ENCODE results near the gene PAM. TPM values are rescaled to one million over a fixed set of nuclear protein-coding genes. Genes with fewer than 3 reads are reported as not detected.
"Not testable (repeated sequence)": the region's sequence is repeated elsewhere in the genome, so short reads cannot be mapped to it uniquely, and the experiment has no call there.

Gene PAM
- polyA plus RNA-seq, 5 donors: 76.9 to 161 (median 147) TPM

DNA sequence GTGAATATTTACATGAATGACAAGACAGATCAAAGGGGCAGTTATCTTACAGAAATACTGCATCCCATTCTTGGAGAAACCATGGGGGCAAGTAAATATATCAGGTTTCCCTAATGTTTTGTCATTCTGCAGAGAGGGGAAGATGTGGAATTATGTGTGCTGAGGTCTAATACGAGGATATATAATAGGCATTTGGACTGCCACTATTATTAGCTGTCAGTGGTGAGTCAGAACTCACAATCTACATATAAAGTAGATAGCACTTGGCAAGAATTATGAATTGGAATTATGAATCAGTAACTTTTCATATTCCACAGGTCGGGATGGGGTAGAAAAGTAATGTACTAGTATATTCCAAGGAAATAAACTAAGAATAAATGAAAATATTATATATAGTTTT lies 243.1 kb downstream of the PAM start:
- DNase-seq: no peak

DNA sequence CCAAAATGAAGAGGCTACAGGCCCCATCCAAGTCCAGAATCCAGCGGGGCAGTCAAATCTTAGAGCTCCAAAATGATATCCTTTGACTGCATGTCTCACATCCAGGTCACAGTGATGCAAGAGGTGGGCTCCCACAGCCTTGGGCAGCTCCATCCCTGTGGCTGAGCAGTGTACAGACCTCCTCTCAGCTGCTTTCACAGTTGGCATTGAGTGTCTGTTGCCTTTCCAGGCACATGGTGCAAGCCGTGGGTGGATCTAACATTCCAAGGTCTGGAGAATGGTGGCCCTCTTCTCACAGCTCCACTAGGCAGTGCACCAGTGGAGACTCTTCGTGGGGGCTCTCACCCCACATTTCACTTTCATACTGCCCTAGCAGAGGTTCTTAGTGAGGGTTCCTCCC lies 244.1 kb downstream of the PAM start:
- no peak for DNase-seq

DNA sequence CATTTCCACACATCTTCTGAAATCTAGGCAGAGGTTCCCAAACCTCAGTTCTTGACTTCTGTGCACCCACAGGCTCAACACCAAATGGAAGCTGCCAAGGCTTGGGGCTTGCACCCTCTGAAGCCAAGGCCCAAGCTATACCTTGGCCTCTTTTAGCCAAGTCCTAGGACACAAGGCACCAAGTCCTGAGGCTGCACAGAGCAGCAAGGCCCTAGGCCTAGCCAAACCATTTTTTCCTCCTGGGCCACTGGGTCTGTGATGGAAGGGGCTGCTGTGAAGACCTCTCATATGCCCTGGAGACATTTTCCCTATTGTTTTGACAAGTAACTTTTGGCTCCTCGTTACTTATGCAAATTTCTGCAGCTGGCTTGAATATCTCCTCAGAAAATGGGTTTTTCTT lies 244.5 kb downstream of the PAM start:
- not testable (repeated sequence) for DNase-seq

DNA sequence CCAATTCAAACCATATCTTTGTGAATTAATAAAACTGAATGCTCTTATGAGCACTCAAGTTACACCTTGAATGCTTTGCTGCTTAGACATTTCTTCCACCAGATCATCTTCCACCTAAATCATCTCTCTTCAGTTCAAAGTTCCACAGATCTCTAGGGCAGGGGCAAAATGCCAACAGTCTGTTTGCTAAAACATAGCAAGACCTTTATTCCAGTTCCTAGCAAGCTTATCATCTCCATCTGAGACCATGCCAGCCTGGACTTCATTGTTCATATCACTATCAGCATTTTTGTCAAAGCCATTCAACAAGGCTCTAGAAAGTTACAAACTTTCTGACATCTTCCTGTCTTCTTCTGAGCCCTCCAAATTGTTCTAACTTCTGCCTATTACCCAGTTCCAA lies 245.0 kb downstream of the PAM start:
- DNase-seq: no peak

DNA sequence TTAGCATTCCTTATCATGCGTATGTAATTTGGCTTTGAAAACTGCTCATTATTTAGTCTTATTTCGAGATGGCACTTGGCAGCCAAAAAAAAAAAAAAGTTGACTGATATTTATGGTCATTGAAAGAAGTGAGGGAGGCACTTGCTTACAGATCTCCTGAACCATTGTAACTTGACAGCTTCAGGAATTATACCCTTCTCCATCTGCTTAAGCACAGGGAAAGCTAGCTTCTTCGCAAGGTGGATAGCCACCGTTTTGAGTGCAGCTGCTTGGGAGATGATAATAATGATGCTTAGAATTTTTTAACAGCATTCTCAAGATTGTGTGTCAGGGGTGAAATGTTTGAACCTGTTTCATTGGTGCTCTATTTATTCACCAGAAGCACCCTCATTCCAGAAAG lies 248.8 kb downstream of the PAM start:
- no peak for DNase-seq

DNA sequence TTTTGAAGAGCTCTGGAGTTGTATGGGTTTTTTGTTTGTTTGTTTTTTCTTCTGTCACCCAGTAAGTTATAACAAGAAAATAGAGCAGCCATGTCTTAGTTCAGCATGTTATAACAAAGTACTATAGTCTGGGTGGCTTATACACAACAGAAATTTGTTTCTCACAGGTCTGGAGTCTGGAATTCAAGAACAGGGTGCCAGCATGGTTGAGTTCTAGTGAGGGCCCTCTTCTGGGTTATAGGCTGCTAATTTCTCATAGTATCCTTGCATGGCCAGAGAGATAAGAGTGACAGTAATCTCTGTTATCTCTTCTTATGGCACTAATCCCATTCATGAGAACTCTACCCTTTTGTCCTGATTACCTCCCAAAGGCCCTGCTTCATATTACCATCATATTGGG lies 250.2 kb downstream of the PAM start:
- DNase-seq: no peak

DNA sequence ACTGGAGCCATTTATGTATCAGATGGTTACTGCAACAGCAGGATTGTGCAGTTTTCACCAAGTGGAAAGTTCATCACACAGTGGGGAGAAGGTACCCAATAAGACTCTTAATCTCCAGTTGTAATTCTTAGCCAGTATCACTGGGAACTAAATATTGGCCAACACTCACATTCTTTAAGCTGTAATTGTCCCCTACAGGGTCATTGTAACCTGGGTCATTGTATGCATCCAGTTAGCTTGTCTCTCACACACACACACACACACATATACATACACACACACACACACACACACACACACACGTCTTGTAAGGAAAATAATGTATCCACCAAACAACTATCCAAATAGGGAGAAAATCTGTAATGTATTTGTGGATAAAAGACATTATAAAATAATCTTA lies 251.8 kb downstream of the PAM start:
- no peak for DNase-seq

DNA sequence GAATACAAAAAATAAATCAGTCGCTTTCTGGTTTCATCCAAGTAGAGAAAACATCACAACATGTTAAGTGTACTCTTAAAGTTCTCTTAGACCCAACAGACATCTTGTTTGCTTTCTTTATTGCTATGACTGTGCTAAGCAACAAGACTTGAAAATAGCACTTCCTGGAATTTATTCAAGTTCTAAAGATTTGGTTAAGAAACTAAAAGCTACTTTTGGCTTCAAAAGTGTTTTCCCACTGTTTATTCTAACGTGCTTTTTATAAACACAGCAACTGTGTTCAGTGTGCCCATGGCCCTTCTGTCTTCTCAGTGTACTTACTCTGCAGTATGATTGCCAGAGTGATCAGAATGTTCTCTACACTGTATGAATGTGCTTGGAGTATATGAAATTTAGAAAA lies 255.1 kb downstream of the PAM start:
- peak; percentile 52 to 73 for DNase-seq

DNA sequence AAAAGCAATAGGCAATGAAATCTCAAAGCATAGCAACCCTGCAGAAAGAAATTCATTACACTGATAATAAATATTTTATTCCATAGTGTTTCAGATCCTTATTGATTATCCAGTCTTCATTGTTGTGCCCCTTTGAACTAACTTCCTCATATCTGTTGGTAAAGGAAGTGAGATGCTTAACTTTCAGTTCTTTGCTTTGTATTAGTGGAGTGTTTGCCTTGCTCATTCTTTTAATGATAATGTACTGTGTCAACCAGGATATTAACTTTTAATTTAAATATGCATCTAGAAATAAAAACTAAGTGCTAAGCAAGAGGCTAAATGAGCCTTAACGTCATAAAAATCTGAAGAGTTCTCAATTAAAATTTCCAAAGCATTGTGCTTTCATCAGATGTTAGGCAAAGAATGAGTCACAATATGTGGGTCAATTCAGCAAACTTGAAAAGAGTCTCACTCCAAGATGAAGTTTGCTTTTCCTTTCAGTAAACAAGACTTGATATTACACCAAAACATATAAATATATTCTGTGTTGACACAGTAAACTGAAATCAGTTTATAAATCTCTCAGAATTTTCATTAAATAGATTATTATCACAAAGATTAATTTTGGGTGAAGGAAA lies 258.9 kb downstream of the PAM start:
- no peak for DNase-seq

DNA sequence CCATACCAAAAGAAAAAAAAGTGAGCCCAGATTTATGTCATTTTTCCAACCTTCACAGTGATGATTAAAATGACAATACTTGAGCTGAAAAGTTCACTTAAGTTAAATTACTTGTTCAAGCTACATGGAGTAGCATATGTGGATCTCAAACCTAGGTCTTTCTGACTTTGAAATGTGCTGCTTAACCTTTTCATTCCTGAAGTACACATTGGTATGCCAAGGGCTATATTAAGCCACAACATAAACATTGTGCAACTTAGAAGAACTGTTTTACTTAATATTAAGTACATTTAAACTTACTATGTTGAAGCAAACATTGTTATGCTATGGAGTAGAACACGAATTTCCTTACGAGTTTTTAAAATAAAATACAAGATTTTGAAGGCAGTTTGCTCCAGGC lies 259.9 kb downstream of the PAM start:
- DNase-seq: no peak

DNA sequence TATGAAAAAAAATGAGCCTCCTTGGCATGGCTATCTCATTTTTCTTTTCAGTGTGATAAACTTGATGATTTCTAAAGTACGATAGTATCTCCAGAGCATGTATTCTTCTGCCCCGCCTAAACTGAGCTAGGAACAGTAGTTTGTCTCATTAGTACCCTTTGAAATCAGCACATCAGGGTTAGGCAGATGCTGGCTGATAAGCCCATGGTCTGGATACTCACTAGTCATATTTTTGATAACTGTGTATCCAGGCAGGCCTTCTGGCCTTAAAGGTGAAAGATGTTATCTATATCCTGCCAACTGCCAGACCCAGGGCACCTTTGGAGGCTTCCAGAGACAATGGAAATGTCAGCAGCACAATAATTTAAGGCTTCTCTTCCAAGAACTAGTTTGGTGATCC lies 261.1 kb downstream of the PAM start:
- DNase-seq: no peak

DNA sequence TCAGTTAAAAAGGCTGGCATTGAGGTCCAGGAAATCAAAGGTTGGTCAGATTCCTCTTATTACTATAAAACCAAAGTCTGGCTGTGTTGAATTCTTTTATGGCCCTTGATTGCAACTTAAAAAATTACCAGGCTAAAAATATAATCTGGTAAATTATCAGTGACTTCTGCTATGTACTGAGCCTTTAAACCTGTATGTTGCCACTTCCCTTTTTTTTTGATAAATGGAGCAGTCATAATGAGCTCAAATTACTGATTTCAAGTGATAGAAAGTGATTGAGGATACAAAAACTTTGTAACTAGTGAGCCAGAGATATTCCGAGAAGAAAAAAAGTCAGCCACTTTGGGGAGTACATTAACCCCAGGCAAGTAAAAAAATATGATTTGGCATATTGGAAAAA lies 264.7 kb downstream of the PAM start:
- DNase-seq: no peak

DNA sequence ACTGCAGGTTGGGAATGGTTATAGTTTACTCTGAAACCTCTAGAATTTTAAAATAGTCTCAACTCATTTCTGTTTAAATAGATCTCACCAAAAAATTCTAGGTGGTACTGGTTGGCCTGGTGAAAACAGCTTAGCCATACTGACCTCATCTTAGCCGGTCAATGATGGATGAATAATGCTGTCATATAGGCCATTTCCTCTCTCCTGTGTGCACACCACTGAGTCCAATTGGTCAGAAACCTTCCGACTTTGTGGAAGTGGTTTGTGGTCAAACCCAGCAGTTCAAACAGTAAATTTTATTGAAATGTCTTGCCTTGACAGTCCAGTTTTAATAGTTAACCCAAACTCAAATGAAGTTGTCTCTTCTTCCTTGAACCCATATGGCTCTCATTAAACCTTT lies 266.2 kb downstream of the PAM start:
- DNase-seq: no peak

DNA sequence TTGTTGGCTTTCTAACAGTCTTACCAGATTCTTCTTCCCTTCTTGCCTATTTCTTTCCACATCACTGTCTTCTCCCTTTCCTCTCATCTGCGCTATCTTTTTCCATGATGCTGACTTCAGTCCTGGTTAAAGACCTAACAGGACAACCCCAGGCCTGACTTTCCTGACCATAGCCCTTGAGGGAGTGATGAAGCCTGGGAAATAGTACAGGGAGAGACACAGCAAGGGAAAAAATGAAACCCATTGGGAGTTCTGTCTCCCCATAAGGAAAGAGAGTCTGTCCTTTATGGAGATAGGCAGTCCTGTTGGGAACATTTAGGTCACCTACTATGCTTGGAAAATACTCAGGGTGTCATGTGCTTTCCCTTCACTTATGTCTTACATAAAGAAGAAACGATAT lies 272.2 kb downstream of the PAM start:
- no peak for DNase-seq

DNA sequence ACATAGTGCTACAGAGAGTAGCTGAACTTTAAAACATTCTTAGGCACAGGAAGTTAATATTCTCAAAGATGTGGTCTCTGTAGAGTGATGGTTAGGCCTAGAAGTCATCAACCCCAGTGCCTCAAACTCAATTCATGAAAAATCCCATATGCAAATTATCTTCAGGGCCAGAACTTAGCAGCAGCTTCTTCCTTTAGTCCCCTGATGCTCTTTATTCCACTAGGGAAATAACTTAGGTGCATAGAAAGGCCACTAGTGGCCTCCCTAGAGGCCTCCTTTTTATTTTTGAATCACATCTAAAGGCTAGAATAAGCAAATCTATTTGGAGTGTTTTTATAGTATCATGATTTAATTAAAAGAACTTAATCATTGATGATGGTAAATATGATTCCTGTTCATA lies 276.5 kb downstream of the PAM start:
- no peak for DNase-seq

DNA sequence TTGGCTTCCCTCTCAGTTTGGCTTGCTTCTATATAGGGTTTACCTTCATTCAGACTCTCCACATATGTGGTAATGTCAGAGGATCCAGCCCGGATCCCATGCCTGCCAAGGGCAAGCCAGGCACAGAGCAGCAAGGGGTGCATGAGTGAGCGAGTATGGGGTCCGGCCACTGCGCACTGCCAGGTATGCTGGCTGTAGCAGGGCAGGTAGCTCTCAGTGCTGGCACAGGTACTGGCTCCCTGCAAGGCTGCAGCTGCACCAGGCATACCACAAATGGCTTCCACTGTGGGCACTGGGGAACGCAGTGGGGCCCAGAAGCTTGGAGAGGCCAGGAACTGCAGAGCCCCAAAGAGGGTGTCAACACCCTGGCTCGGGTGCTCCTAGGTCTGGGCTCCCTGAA lies 278.6 kb downstream of the PAM start:
- no peak for DNase-seq

DNA sequence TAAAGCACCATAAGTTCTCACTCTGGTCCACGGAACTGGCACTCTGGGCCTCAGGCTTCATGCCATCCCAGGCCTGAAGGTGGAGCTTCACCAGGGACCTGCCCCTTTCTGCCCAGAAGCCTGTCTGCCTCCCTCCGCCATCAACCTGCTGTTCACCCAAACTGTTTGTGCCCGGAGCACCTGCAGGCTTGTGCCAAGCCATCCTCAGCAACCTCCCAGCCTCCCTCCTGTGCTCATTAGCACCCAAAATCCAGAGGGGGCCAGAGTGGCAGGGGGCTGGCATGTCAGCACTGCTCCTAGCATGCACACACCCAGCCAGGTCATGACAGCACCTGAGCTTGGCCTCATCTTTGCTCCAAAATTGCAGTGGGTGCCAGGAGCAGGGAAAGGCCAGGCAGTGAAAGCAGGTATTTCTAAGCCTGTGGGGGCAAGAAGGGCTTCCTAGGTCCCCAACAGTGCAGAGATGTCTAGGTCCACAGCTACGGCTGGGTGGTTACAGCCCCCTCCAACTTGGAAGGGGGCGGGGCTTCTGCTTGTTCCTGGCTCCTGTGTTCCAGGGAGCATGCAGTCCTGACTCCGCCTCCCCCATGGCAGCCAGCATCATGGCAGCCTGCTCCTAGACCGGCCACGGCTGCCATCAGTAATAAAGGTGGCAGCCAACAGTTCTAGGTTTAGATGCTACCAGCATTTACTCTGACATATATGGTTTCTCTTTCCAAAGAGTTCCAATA lies 279.7 kb downstream of the PAM start:
- no peak for DNase-seq

DNA sequence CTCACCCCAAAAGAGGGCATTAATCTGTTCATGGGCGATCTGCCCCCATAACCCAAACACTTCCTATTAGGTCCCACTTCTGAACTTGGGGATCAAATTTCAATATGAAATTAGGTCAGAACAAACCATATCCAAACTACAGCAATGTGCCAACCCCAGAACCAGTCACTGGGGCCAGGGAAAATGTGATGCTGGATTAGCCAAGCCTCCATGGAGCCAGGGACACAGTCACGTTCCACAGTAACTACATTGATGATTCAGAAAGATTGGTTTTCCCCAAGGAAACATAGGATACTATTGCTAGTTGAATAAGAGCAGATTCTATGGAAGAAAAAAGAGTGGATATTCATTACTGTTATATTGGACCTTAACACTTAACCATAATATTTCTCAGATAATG lies 280.6 kb downstream of the PAM start:
- no peak for DNase-seq

DNA sequence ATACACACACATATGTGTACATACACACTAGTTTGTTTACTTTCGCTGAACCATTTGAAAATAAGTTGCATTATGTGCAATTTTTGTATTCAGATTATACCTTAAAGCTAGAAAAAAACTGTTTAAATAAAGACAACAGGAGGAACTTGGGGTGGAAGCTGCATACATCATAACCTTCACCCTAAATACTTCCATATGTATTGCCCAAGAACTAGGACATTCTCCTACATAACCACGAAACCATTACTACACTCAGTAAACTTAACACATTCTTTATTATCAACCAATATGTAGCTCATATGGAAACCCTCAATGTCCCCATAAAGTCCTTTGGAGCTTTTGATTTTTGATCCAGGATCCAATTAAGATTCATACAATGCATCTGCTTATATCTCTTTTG lies 281.5 kb downstream of the PAM start:
- DNase-seq: no peak

DNA sequence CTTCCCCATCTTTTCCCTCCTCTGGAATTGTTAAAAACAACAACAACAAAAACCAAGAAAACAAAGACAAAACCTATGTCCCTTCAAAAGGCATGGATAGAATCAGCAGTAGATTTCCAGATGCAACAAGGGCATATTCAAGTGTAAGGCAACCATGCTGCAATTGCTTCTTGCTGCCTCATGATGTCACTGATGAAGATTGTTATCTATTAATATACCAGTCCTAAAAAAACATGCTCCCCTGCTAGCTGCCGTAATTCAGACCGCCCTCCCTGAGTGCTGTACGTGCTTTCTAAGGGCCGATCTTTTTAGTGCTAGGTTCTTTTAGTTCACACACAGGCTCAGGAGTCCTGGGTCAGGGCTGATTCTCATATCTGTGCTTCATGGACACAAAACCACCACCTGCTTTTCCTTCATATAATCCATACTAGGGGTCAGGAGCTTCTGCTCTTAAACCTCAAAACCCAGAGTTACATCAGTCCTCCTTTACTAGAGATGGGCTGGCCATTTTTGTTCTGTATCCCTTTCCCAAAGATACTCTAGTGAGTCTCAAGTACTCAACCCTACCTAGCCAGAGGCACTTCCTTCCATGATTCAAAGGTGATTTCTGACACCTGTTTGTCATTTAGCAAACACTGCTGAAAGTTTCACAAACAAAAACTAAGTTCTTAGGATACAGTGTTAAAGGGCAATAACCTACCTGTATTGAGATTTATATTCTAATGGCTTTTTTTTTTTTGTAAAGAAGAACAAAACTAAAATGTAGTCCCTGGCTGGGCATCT lies 282.8 kb downstream of the PAM start:
- no peak for DNase-seq

DNA sequence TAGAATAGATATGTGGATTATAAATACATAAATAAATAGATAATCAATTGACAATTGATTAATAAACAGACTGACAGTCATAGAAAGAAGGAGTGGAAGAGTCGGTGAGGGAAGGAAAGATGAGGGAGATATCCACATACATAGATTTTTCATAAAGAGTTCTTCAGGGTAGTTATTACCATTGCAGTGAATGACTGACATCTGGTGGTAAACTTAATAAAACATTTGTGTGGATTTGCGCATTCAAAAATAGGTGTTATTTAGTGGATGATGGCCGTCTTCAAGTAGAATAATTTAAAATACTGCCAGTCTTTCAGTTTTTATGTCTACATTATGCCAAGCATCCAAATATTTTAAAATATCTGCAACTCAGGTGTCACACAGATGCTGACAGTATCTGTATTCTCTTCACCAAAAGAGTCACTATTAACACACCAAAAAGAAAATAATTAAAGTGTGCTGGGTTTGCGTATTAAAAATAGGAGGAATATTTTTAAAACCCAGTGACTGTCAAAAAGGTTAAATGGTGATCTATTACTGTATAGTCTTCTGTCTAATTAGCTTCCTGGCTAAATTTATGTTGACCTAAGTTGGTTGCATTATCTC lies 286.1 kb downstream of the PAM start:
- peak; percentile 19 to 54 for DNase-seq

DNA sequence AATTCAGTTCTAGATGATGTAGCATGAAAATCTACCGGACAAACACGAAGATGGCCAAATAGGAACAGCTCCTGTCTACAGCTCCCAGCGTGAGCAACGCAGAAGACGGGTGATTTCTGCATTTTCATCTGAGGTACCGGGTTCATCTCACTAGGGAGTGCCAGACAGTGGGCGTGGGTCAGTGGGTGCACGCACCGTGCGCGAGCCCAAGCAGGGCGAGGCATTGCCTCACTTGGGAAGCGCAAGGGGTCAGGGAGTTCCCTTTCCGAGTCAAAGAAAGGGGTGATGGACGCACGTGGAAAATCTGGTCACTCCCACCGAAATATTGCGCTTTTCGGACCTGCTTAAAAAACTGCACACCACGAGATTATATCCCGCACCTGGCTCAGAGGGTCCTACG lies 291.6 kb downstream of the PAM start:
- not testable (repeated sequence) for DNase-seq
